Hepatocyte (in vitro differentiated cells): ENCODE results near the gene TAF7. TPM values are rescaled to one million over a fixed set of nuclear protein-coding genes. Genes with fewer than 3 reads are reported as not detected.
"Not testable (repeated sequence)": the region's sequence is repeated elsewhere in the genome, so short reads cannot be mapped to it uniquely, and the experiment has no call there.

Source experiments
- DNase-seq: peaks from one replicate; pipeline ENCODE4 v3.0.0-alpha.2; 2016; ENCODE audit warnings: low spot score
- H2AFZ ChIP-seq: fragments of 200-600 bp; sonication (generic); 2 replicates; pipeline ENCODE4 v1.6.0; 2016; ENCODE audit warnings: antibody characterized with exemption, mild to moderate bottlenecking
- H3K27ac ChIP-seq: fragments of 200-600 bp; sonication (generic); 2 replicates; pipeline ENCODE4 v1.5.1; 2016; ENCODE audit warnings: mild to moderate bottlenecking
- H3K27me3 ChIP-seq: fragments of 200-600 bp; sonication (generic); 2 replicates; pipeline ENCODE4 v1.6.1; 2016
- H3K36me3 ChIP-seq: fragments of 200-600 bp; sonication (generic); replicated peaks from 2 replicates; pipeline ENCODE4 v1.5.1; 2016; ENCODE audit warnings: low read depth; ENCODE audit not compliant: insufficient read depth
- H3K4me1 ChIP-seq: fragments of 200-600 bp; sonication (generic); 2 replicates; pipeline ENCODE4 v1.5.1; 2016; ENCODE audit warnings: mild to moderate bottlenecking, moderate library complexity; ENCODE audit not compliant: insufficient read depth
- H3K4me2 ChIP-seq: fragments of 200-600 bp; sonication (generic); 2 replicates; pipeline ENCODE4 v1.6.0; 2016
- H3K4me3 ChIP-seq: fragments of 200-600 bp; sonication (generic); 2 replicates; pipeline ENCODE4 v1.5.1; 2016; ENCODE audit warnings: mild to moderate bottlenecking
- H3K79me2 ChIP-seq: fragments of 200-600 bp; sonication (generic); 2 replicates; pipeline ENCODE4 v1.6.0; 2017; ENCODE audit warnings: mild to moderate bottlenecking
- H3K9me2 ChIP-seq: fragments of 200-600 bp; sonication (generic); replicated peaks from 2 replicates; pipeline ENCODE4 v1.6.0; 2017; ENCODE audit warnings: mild to moderate bottlenecking; ENCODE audit not compliant: insufficient read depth
- H3K9me3 ChIP-seq: fragments of 200-600 bp; sonication (generic); 2 replicates; pipeline ENCODE4 v1.5.1; 2016; ENCODE audit warnings: low read depth, mild to moderate bottlenecking
- H4K20me1 ChIP-seq: fragments of 200-600 bp; sonication (generic); 2 replicates; pipeline ENCODE4 v1.6.0; 2016; ENCODE audit warnings: mild to moderate bottlenecking; ENCODE audit not compliant: insufficient read depth, poor library complexity, severe bottlenecking
- EZH2 ChIP-seq: fragments of 200-600 bp; sonication (generic); IDR thresholded peaks from 2 replicates; pipeline ENCODE4 v1.6.1; 2016; ENCODE audit warnings: antibody characterized with exemption, mild to moderate bottlenecking, borderline replicate concordance
- EZH2phosphoT487 ChIP-seq: fragments of 200-600 bp; sonication (generic); IDR thresholded peaks from one replicate; pipeline ENCODE4 v1.6.1; 2018; ENCODE audit warnings: antibody characterized with exemption, mild to moderate bottlenecking, low read depth, moderate library complexity; ENCODE audit not compliant: unreplicated experiment, severe bottlenecking
- WGBS: methylation state at CpG from one replicate; pipeline ENCODE4 v1.1.6; 2016; ENCODE audit warnings: low lambda C conversion rate; ENCODE audit errors: missing lambda C conversion rate; 5-methylcytosine and 5-hydroxymethylcytosine counted together
- polyA plus RNA-seq: library from polyadenylated mRNA; unstranded; fragments of >200 nt; fragmentation: Nextera tagmentation; extraction: Ambion mirVana; gene quantifications from 2 replicates; pipeline ENCODE4 v1.2.1, GENCODE V29; 2016
- total RNA-seq: library from RNA; depleted of rRNA; stranded (reverse); fragments of >200 nt; gene quantifications from 2 replicates; pipeline ENCODE4 v1.2.3, GENCODE V29; 2014
- TF ChIP-seq, protein P1 (sequence below): fragments of 200-600 bp; sonication (generic); IDR thresholded peaks from 2 replicates; pipeline ENCODE4 v1.5.1; 2016; ENCODE audit warnings: antibody characterized with exemption, mild to moderate bottlenecking; ENCODE audit not compliant: poor library complexity

The TAF7 gene
- total and polyA plus RNA-seq, 2 experiments from 2014 or later: 85.2 to 103 TPM

- H3K9me3 ChIP-seq: no peaks in the 10 kb centered on the region
- DNase-seq: no peak
- no peak within 1 kb of the TSS for H3K4me2 ChIP-seq
These were observed 22.8 kb upstream of the TAF7 start, which contains the start of gene PCDHGA3 for GRCh38 chr5:141343242-141343952. Gene PCDHGA3, plus strand, starts transcription at chr5:141343829. Its CDS starts 205 bp downstream, at chr5:141344034.

GRCh38 chr5:141342773-141343172, 22.2 kb upstream of the TAF7 start:
- H3K4me1 ChIP-seq: no peaks in the 10 kb centered on the region
- H3K4me3 ChIP-seq: no peak overlapping the region
- WGBS: 54% methylated on average over 1 of the region's 1 CpG
- no peaks in the 10 kb centered on the region for H3K27me3 ChIP-seq
- H2AFZ ChIP-seq: no peak overlapping the region
- H3K27ac ChIP-seq: no peak overlapping the region
- H3K9me2 ChIP-seq: no peaks in the 10 kb centered on the region
- TF ChIP-seq EZH2 (no peak), EZH2phosphoT487 (no peak)
- TF ChIP-seq, protein P1, sequence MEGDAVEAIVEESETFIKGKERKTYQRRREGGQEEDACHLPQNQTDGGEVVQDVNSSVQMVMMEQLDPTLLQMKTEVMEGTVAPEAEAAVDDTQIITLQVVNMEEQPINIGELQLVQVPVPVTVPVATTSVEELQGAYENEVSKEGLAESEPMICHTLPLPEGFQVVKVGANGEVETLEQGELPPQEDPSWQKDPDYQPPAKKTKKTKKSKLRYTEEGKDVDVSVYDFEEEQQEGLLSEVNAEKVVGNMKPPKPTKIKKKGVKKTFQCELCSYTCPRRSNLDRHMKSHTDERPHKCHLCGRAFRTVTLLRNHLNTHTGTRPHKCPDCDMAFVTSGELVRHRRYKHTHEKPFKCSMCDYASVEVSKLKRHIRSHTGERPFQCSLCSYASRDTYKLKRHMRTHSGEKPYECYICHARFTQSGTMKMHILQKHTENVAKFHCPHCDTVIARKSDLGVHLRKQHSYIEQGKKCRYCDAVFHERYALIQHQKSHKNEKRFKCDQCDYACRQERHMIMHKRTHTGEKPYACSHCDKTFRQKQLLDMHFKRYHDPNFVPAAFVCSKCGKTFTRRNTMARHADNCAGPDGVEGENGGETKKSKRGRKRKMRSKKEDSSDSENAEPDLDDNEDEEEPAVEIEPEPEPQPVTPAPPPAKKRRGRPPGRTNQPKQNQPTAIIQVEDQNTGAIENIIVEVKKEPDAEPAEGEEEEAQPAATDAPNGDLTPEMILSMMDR: no peak
- H3K4me2 ChIP-seq: no peak overlapping the region
- H4K20me1 ChIP-seq: no peaks in the 10 kb centered on the region
- H3K9me3 ChIP-seq: no peaks in the 10 kb centered on the region
- no peaks in the 10 kb centered on the region for H3K79me2 ChIP-seq
- H3K36me3 ChIP-seq: no peaks in the 10 kb centered on the region
- DNase-seq: no peak

More at GRCh38 chr5:141343242-141343952, 22.8 kb upstream of the TAF7 start, which contains the start of gene PCDHGA3:
- Histone ChIP-seq H2AFZ (no peak within 1 kb of the TSS), H3K4me1 (no peaks in the 10 kb centered on the region), H3K79me2 (no peaks in the 10 kb centered on the region), H4K20me1 (no peaks in the 10 kb centered on the region), H3K36me3 (no peaks in the 10 kb centered on the region), H3K27ac (no peak within 1 kb of the TSS), H3K4me3 (no peak within 1 kb of the TSS), H3K27me3 (no peaks in the 10 kb centered on the region), H3K9me2 (no peaks in the 10 kb centered on the region)
- TF ChIP-seq, protein P1: no peak
- TF ChIP-seq EZH2 (no peak), EZH2phosphoT487 (no peak)
- 79% methylated on average over 9 of the region's 9 CpGs for WGBS

DNA sequence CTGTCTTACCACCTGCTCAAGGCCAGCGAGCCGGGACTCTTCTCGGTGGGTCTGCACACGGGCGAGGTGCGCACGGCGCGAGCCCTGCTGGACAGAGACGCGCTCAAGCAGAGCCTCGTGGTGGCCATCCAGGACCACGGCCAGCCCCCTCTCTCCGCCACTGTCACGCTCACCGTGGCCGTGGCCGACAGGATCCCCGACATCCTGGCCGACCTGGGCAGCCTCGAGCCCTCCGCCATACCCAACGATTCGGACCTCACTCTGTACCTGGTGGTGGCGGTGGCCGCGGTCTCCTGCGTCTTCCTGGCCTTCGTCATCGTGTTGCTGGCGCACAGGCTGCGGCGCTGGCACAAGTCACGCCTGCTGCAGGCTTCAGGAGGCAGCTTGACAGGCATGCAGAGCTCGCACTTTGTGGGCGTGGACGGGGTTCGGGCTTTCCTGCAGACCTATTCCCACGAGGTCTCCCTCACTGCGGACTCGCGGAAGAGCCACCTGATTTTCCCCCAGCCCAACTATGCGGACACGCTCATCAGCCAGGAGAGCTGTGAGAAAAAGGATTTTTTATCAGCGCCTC, 20.3 kb upstream of the TAF7 start:
- H3K9me2 ChIP-seq, H2AFZ ChIP-seq, H3K79me2 ChIP-seq, H3K27ac ChIP-seq, DNase-seq, H3K4me3 ChIP-seq, H3K9me3 ChIP-seq, H3K4me2 ChIP-seq, H4K20me1 ChIP-seq, H3K4me1 ChIP-seq, H3K36me3 ChIP-seq, H3K27me3 ChIP-seq: not testable (repeated sequence)
- 95% methylated on average over 29 of the region's 45 CpGs for WGBS

GRCh38 chr5:141338538-141339306, 18.1 kb upstream of the TAF7 start, which contains the start of gene PCDHGA2:
Gene PCDHGA2, plus strand, starts transcription at chr5:141338760.
- Histone ChIP-seq H3K27me3 (no peaks in the 10 kb centered on the region), H3K9me3 (peaks cover 3% of the 10 kb centered on the region), H3K9me2 (no peaks in the 10 kb centered on the region), H3K36me3 (no peaks in the 10 kb centered on the region), H3K4me3 (no peak within 1 kb of the TSS), H3K79me2 (no peaks in the 10 kb centered on the region), H3K27ac (no peak within 1 kb of the TSS), H4K20me1 (no peaks in the 10 kb centered on the region), H2AFZ (no peak within 1 kb of the TSS), H3K4me2 (no peak within 1 kb of the TSS), H3K4me1 (no peaks in the 10 kb centered on the region)
- DNase-seq: no peak
- TF ChIP-seq EZH2phosphoT487: no peak
- no peak for TF ChIP-seq EZH2
- WGBS: 84% methylated on average over 27 of the region's 27 CpGs

DNA sequence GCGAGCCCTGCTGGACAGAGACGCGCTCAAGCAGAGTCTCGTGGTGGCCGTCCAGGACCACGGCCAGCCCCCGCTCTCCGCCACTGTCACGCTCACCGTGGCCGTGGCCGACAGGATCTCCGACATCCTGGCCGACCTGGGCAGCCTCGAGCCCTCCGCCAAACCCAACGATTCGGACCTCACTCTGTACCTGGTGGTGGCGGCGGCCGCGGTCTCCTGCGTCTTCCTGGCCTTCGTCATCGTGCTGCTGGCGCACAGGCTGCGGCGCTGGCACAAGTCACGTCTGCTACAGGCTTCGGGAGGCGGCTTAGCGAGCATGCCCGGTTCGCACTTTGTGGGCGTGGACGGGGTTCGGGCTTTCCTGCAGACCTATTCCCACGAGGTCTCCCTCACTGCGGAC, 12.0 kb upstream of the TAF7 start:
- 98% methylated on average over 38 of the region's 39 CpGs for WGBS

More for the DNA sequence above, 12.0 kb upstream of the TAF7 start:
- H3K9me2 ChIP-seq, DNase-seq, H3K4me2 ChIP-seq, H3K36me3 ChIP-seq, H4K20me1 ChIP-seq, H3K4me3 ChIP-seq, H3K9me3 ChIP-seq, H3K27ac ChIP-seq, H3K27me3 ChIP-seq, H2AFZ ChIP-seq, H3K4me1 ChIP-seq, H3K79me2 ChIP-seq: not testable (repeated sequence)
